SK-N-SH treated with all-trans-retinoic acid at 6 μM for 48 hours (cell line): Measurements from ENCODE around the gene MAD2L2.

Experiments
- ARNTL ChIP-seq: fragments of 450-650 bp; formaldehyde crosslinking; IDR thresholded peaks from 2 replicates; pipeline ENCODE4 v1.5.0; 2020; ENCODE audit warnings: low read depth, mild to moderate bottlenecking, moderate library complexity, borderline replicate concordance
- CSRNP3 ChIP-seq: fragments of 250-450 bp; sonication (Bioruptor Pico); IDR thresholded peaks from 2 replicates; pipeline ENCODE4 v1.5.1; 2021; ENCODE audit warnings: mild to moderate bottlenecking, moderate library complexity
- OSR1 ChIP-seq: fragments of 250-450 bp; sonication (Bioruptor Pico); IDR thresholded peaks from 2 replicates; pipeline ENCODE4 v1.8.0; 2022; ENCODE audit warnings: moderate library complexity, mild to moderate bottlenecking, inconsistent platforms
- PATZ1 ChIP-seq: fragments of 250-450 bp; sonication (Bioruptor Pico); IDR thresholded peaks from 2 replicates; pipeline ENCODE4 v1.8.0; 2020; ENCODE audit warnings: mild to moderate bottlenecking, moderate library complexity, borderline replicate concordance
- RARB ChIP-seq: fragments of 250-450 bp; sonication (Bioruptor Pico); IDR thresholded peaks from 2 replicates; pipeline ENCODE4 v1.8.0; 2021; ENCODE audit warnings: mild to moderate bottlenecking, moderate library complexity
- SNAI2 ChIP-seq: fragments of 250-450 bp; sonication (Bioruptor Pico); IDR thresholded peaks from 2 replicates; pipeline ENCODE4 v1.5.0; 2020; ENCODE audit warnings: mild to moderate bottlenecking, moderate library complexity
- TSHZ2 ChIP-seq: fragments of 250-450 bp; sonication (Bioruptor Pico); IDR thresholded peaks from 2 replicates; pipeline ENCODE4 v1.5.0; 2020; ENCODE audit warnings: mild to moderate bottlenecking, moderate library complexity
- ZFP30 ChIP-seq: fragments of 450-650 bp; formaldehyde crosslinking; IDR thresholded peaks from 2 replicates; pipeline ENCODE4 v1.5.0; 2022; ENCODE audit warnings: mild to moderate bottlenecking, moderate library complexity
- ZNF8 ChIP-seq: fragments of 450-650 bp; formaldehyde crosslinking; IDR thresholded peaks from 2 replicates; pipeline ENCODE4 v1.5.0; 2020; ENCODE audit warnings: mild to moderate bottlenecking, moderate library complexity

- no peak for TF ChIP-seq CSRNP3 (CRISPR knock-in tag)
- TF ChIP-seq ARNTL (CRISPR knock-in tag): no peak
- TF ChIP-seq SNAI2 (CRISPR knock-in tag): no peak
- no peak for TF ChIP-seq OSR1 (CRISPR knock-in tag)
- no peak for TF ChIP-seq ZNF8 (CRISPR knock-in tag)
- no peak for TF ChIP-seq PATZ1 (CRISPR knock-in tag)
- TF ChIP-seq TSHZ2 (CRISPR knock-in tag): no peak
- TF ChIP-seq RARB (CRISPR knock-in tag): no peak
- no peak for TF ChIP-seq ZFP30 (CRISPR knock-in tag)
These were observed 29.9 kb downstream of the MAD2L2 start for GRCh38 chr1:11651017-11651416.
